ENCODE results near the gene GOLPH3L.

GOLPH3L gene

GRCh38 chr1:150620919-150621318 lies 76.0 kb downstream of the GOLPH3L start:
- no peak for DNase-seq (ENCODE audit: low spot score)
- H3K9me3 ChIP-seq (replicated peaks in 1 of 2; ENCODE audit: control insufficient read depth in 2 of 2, insufficient read depth in 1 of 2, low read depth in 1 of 2, low read length in 2 of 2), result no peaks in the 10 kb centered on the region
- WGBS, 2 donors (ENCODE audit: extremely low coverage in 2 of 2, insufficient read length in 2 of 2, insufficient replicate concordance in 1 of 2), result no CpG with 5 or more reads among the region's 2 CpGs
- H2AFZ ChIP-seq (ENCODE audit: low read length), result no peak overlapping the region
- no peak overlapping the region for H2BK15ac ChIP-seq (ENCODE audit: low read length)
- H3K27me3 ChIP-seq (ENCODE audit: control insufficient read depth in 3 of 3, insufficient read depth in 3 of 3, low read depth in 1 of 3, low read length in 3 of 3), result no peaks in the 10 kb centered on the region
- H2BK120ac ChIP-seq (ENCODE audit: low read depth, low read length), result no peak overlapping the region
- no peak overlapping the region for H3K27ac ChIP-seq (replicated peaks; ENCODE audit: low read length)
- no peaks in the 10 kb centered on the region for H3K4me1 ChIP-seq (ENCODE audit: control insufficient read depth in 2 of 2, insufficient read depth in 1 of 2, low read depth in 1 of 2, low read length in 2 of 2)
- H4K91ac ChIP-seq (ENCODE audit: low read depth, low read length, poor library complexity), result no peak overlapping the region
- H3K18ac ChIP-seq (ENCODE audit: low read length), result no peak overlapping the region
- no peaks in the 10 kb centered on the region for H3K79me1 ChIP-seq (ENCODE audit: low read depth, low read length)
- H3K4ac ChIP-seq (ENCODE audit: low read length), result no peak overlapping the region
- H3K4me2 ChIP-seq (ENCODE audit: insufficient read depth, low read length, poor library complexity, severe bottlenecking), result no peak overlapping the region
- no peak overlapping the region for H2BK12ac ChIP-seq (ENCODE audit: low read length)
- no peak overlapping the region for H3K9ac ChIP-seq (ENCODE audit: low read depth, low read length, poor library complexity)
- H2BK5ac ChIP-seq (ENCODE audit: low read length), result no peak overlapping the region
- H3K4me3 ChIP-seq (ENCODE audit: low read length in 2 of 2), result no peak overlapping the region
- no peak overlapping the region for H4K8ac ChIP-seq (ENCODE audit: low read depth, low read length)
- no peak overlapping the region for H3K23ac ChIP-seq (ENCODE audit: low read depth, low read length, poor library complexity)
- no peak overlapping the region for H2AK5ac ChIP-seq (ENCODE audit: low read depth, low read length)
- no peak overlapping the region for H3K14ac ChIP-seq (ENCODE audit: low read length)
- H3K36me3 ChIP-seq (replicated peaks in 1 of 2; ENCODE audit: control insufficient read depth in 2 of 2, insufficient read depth in 2 of 2, low read length in 2 of 2), result peaks cover 39 to 95% of the 10 kb centered on the region in 2 donors

GRCh38 chr1:150619576-150620509 lies 77.1 kb downstream of the GOLPH3L start:
- H4K8ac ChIP-seq (ENCODE audit: low read depth, low read length), result no peak overlapping the region
- H2AK5ac ChIP-seq (ENCODE audit: low read depth, low read length), result no peak overlapping the region
- no peak overlapping the region for H2BK12ac ChIP-seq (ENCODE audit: low read length)
- no peak overlapping the region for H3K27ac ChIP-seq (replicated peaks; ENCODE audit: low read length)
- H3K79me1 ChIP-seq (ENCODE audit: low read depth, low read length), result no peaks in the 10 kb centered on the region
- H2AFZ ChIP-seq (ENCODE audit: low read length), result no peak overlapping the region
- H3K14ac ChIP-seq (ENCODE audit: low read length), result no peak overlapping the region
- no peak overlapping the region for H3K23ac ChIP-seq (ENCODE audit: low read depth, low read length, poor library complexity)
- no peak overlapping the region for H3K18ac ChIP-seq (ENCODE audit: low read length)
- no CpG with 5 or more reads among the region's 4 CpGs for WGBS, 2 donors (ENCODE audit: extremely low coverage in 2 of 2, insufficient read length in 2 of 2, insufficient replicate concordance in 1 of 2)
- no peaks in the 10 kb centered on the region for H3K27me3 ChIP-seq (ENCODE audit: control insufficient read depth in 3 of 3, insufficient read depth in 3 of 3, low read depth in 1 of 3, low read length in 3 of 3)
- H3K4me3 ChIP-seq (ENCODE audit: low read length in 2 of 2), result no peak overlapping the region
- H4K91ac ChIP-seq (ENCODE audit: low read depth, low read length, poor library complexity), result no peak overlapping the region
- H3K4me2 ChIP-seq (ENCODE audit: insufficient read depth, low read length, poor library complexity, severe bottlenecking), result no peak overlapping the region
- no peak overlapping the region for H2BK5ac ChIP-seq (ENCODE audit: low read length)
- H3K4me1 ChIP-seq (ENCODE audit: control insufficient read depth in 2 of 2, insufficient read depth in 1 of 2, low read depth in 1 of 2, low read length in 2 of 2), result no peaks in the 10 kb centered on the region
- H3K4ac ChIP-seq (ENCODE audit: low read length), result no peak overlapping the region
- no peaks in the 10 kb centered on the region for H3K9me3 ChIP-seq (replicated peaks in 1 of 2; ENCODE audit: control insufficient read depth in 2 of 2, insufficient read depth in 1 of 2, low read depth in 1 of 2, low read length in 2 of 2)
- H3K36me3 ChIP-seq (replicated peaks in 1 of 2; ENCODE audit: control insufficient read depth in 2 of 2, insufficient read depth in 2 of 2, low read length in 2 of 2), result peaks cover 32 to 95% of the 10 kb centered on the region in 2 donors
- no peak overlapping the region for H2BK15ac ChIP-seq (ENCODE audit: low read length)
- no peak overlapping the region for H3K9ac ChIP-seq (ENCODE audit: low read depth, low read length, poor library complexity)
- H2BK120ac ChIP-seq (ENCODE audit: low read depth, low read length), result no peak overlapping the region
- no peak for DNase-seq (ENCODE audit: low spot score)

GRCh38 chr1:150615346-150616201 lies 81.4 kb downstream of the GOLPH3L start:
- Histone ChIP-seq H3K4me1 (ENCODE audit: control insufficient read depth in 2 of 2, insufficient read depth in 1 of 2, low read depth in 1 of 2, low read length in 2 of 2) (peaks cover 2 to 10% of the 10 kb centered on the region in 2 donors), H4K8ac (ENCODE audit: low read depth, low read length) (no peak overlapping the region), H3K27ac (replicated peaks; ENCODE audit: low read length) (no peak overlapping the region), H2BK12ac (ENCODE audit: low read length) (no peak overlapping the region), H3K9me3 (replicated peaks in 1 of 2; ENCODE audit: control insufficient read depth in 2 of 2, insufficient read depth in 1 of 2, low read depth in 1 of 2, low read length in 2 of 2) (no peaks in the 10 kb centered on the region), H2BK15ac (ENCODE audit: low read length) (no peak overlapping the region), H3K9ac (ENCODE audit: low read depth, low read length, poor library complexity) (no peak overlapping the region), H2BK120ac (ENCODE audit: low read depth, low read length) (no peak overlapping the region), H2AFZ (ENCODE audit: low read length) (no peak overlapping the region), H3K14ac (ENCODE audit: low read length) (no peak overlapping the region), H3K36me3 (replicated peaks in 1 of 2; ENCODE audit: control insufficient read depth in 2 of 2, insufficient read depth in 2 of 2, low read length in 2 of 2) (peaks cover 22 to 73% of the 10 kb centered on the region in 2 donors), H2AK5ac (ENCODE audit: low read depth, low read length) (no peak overlapping the region), H3K18ac (ENCODE audit: low read length) (no peak overlapping the region), H3K23ac (ENCODE audit: low read depth, low read length, poor library complexity) (no peak overlapping the region), H3K4me3 (ENCODE audit: low read length in 2 of 2) (no peak overlapping the region), H4K91ac (ENCODE audit: low read depth, low read length, poor library complexity) (no peak overlapping the region), H3K27me3 (ENCODE audit: control insufficient read depth in 3 of 3, insufficient read depth in 3 of 3, low read depth in 1 of 3, low read length in 3 of 3) (no peaks in the 10 kb centered on the region), H3K4me2 (ENCODE audit: insufficient read depth, low read length, poor library complexity, severe bottlenecking) (no peak overlapping the region), H3K79me1 (ENCODE audit: low read depth, low read length) (no peaks in the 10 kb centered on the region), H2BK5ac (ENCODE audit: low read length) (no peak overlapping the region), H3K4ac (ENCODE audit: low read length) (no peak overlapping the region)
- no CpG with 5 or more reads among the region's 12 CpGs for WGBS, 2 donors (ENCODE audit: extremely low coverage in 2 of 2, insufficient read length in 2 of 2, insufficient replicate concordance in 1 of 2)
- no peak for DNase-seq (ENCODE audit: low spot score)

Data from neuronal stem cell (in vitro differentiated cells).